Fibroblast of mammary gland (primary cell): ENCODE data around the gene IL17A.

Experiments
- DNase-seq: peaks from one replicate; pipeline ENCODE4 v3.0.0-alpha.2; 2010; ENCODE audit warnings: low read depth
- H3K4me3 ChIP-seq: 2 replicates; pipeline ENCODE4 v1.5.1; 2011; ENCODE audit warnings: low read depth, mild to moderate bottlenecking, low read length, moderate library complexity; ENCODE audit not compliant: control insufficient read depth
- CTCF ChIP-seq: conservative IDR thresholded peaks from 2 replicates; pipeline ENCODE4 v1.5.1; 2011; ENCODE audit warnings: low read depth, low read length, inconsistent platforms; ENCODE audit not compliant: control insufficient read depth, insufficient read depth

The IL17A gene

GRCh38 chr6:52144196-52145076 lies 41.7 kb upstream of the IL17A start:
- H3K4me3 ChIP-seq: no peak overlapping the region
- DNase-seq: no peak
- no peak for TF ChIP-seq CTCF

- no peak for DNase-seq
- H3K4me3 ChIP-seq: no peak overlapping the region
- TF ChIP-seq CTCF: no peak
Measured at GRCh38 chr6:52146851-52147445, 39.2 kb upstream of the IL17A start.

DNA sequence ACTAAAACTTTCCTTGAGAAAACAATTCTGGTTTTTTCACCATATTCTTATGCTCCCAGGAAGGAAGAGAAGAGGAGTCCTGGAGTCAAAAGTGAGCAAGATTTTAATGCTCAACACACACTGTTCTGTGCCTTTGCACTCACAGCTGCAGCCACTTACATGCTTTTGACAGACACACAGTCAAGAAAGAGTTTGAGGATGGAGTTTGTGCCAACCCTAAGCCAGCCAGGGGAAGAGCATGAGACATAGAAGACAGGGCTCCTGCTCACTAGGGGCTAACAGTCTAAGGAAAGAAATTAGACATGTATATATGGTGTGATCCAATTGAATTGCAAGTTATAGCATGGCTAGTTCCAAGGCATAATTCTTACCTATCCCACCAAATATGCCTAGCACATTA lies 37.1 kb upstream of the IL17A start:
- DNase-seq: no peak
- TF ChIP-seq CTCF: no peak
- H3K4me3 ChIP-seq: no peak overlapping the region

GRCh38 chr6:52149949-52150348 lies 36.2 kb upstream of the IL17A start:
- H3K4me3 ChIP-seq: no peak overlapping the region
- no peak for DNase-seq
- no peak for TF ChIP-seq CTCF

GRCh38 chr6:52152070-52152423 lies 34.1 kb upstream of the IL17A start:
- H3K4me3 ChIP-seq: no peak overlapping the region
- TF ChIP-seq CTCF: no peak
- DNase-seq: no peak

GRCh38 chr6:52152711-52153160 lies 33.4 kb upstream of the IL17A start:
- no peak overlapping the region for H3K4me3 ChIP-seq
- DNase-seq: no peak
- TF ChIP-seq CTCF: no peak
